Measurements from ENCODE around the gene XPR1.

Gene XPR1

GRCh38 chr1:180916012-180916770 lies 284.4 kb downstream of the XPR1 start:
- no peak for DNase-seq (ENCODE audit: low read depth in 2 of 2)

GRCh38 chr1:180916771-180917170 lies 284.9 kb downstream of the XPR1 start:
- DNase-seq (ENCODE audit: low read depth in 2 of 2), result no peak

- DNase-seq (ENCODE audit: low read depth in 2 of 2), result no peak
These were observed 285.7 kb downstream of the XPR1 start for GRCh38 chr1:180917306-180918065.

GRCh38 chr1:180918519-180918918 lies 286.7 kb downstream of the XPR1 start:
- no peak for DNase-seq (ENCODE audit: low read depth in 2 of 2)

- no peak for DNase-seq (ENCODE audit: low read depth in 2 of 2)
These were observed 287.4 kb downstream of the XPR1 start for GRCh38 chr1:180919183-180919700.

- no peak for DNase-seq (ENCODE audit: low read depth in 2 of 2)
These were observed 288.4 kb downstream of the XPR1 start for GRCh38 chr1:180920193-180920592.

- no peak for DNase-seq (ENCODE audit: low read depth in 2 of 2)
These were observed 288.9 kb downstream of the XPR1 start for GRCh38 chr1:180920702-180921101.

- DNase-seq (ENCODE audit: low read depth in 2 of 2), result no peak
These were observed 289.6 kb downstream of the XPR1 start for GRCh38 chr1:180921386-180921785.

GRCh38 chr1:180921891-180922630 lies 290.2 kb downstream of the XPR1 start:
- DNase-seq (ENCODE audit: low read depth in 2 of 2), result no peak

GRCh38 chr1:180922631-180923015 lies 290.8 kb downstream of the XPR1 start:
- DNase-seq (ENCODE audit: low read depth in 2 of 2), result no peak

GRCh38 chr1:180923021-180923841 lies 291.4 kb downstream of the XPR1 start:
- no peak for DNase-seq (ENCODE audit: low read depth in 2 of 2)

GRCh38 chr1:180923887-180924286 lies 292.1 kb downstream of the XPR1 start:
- DNase-seq (ENCODE audit: low read depth in 2 of 2), result no peak

GRCh38 chr1:180924939-180925338 lies 293.1 kb downstream of the XPR1 start:
- no peak for DNase-seq (ENCODE audit: low read depth in 2 of 2)

GRCh38 chr1:180925471-180926051 lies 293.7 kb downstream of the XPR1 start:
- no peak for DNase-seq (ENCODE audit: low read depth in 2 of 2)

GRCh38 chr1:180926164-180926981 lies 294.6 kb downstream of the XPR1 start:
- DNase-seq (ENCODE audit: low read depth in 2 of 2), result no peak

GRCh38 chr1:180927348-180927747 lies 295.5 kb downstream of the XPR1 start:
- no peak for DNase-seq (ENCODE audit: low read depth in 2 of 2)

- no peak for DNase-seq (ENCODE audit: low read depth in 2 of 2)
These were observed 296.0 kb downstream of the XPR1 start for GRCh38 chr1:180927841-180928240.

- no peak for DNase-seq (ENCODE audit: low read depth in 2 of 2)
These were observed 296.8 kb downstream of the XPR1 start for GRCh38 chr1:180928331-180929230.

GRCh38 chr1:180929389-180929788 lies 297.6 kb downstream of the XPR1 start:
- no peak for DNase-seq (ENCODE audit: low read depth in 2 of 2)
